ENCODE results near the gene ERF.
"Not testable (repeated sequence)": the region's sequence is repeated elsewhere in the genome, so short reads cannot be mapped to it uniquely, and the experiment has no call there.

ERF gene

DNA sequence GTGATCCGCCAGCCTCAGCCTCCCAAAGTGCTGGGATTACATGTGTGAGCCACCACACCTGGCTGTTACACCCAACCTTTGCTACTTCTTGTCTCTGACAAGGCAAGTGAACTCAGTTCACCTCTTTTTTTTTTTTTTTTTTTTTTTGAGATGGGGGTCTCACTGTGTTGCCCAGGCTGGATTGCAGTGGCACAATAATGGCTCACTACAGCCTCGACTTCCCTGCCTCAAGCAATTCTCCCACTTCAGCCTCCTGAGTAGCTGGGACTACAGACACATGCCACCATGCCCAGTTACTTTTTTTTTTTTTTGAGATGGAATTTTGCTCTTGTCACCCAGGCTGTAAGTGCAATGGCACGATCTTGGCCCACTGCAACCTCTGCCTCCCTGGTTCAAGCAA is 2.9 kb upstream of the ERF start:
- not testable (repeated sequence) for FAIRE-seq; DNase-seq (ENCODE audit: extremely low spot score, insufficient read length, low read depth)

DNA sequence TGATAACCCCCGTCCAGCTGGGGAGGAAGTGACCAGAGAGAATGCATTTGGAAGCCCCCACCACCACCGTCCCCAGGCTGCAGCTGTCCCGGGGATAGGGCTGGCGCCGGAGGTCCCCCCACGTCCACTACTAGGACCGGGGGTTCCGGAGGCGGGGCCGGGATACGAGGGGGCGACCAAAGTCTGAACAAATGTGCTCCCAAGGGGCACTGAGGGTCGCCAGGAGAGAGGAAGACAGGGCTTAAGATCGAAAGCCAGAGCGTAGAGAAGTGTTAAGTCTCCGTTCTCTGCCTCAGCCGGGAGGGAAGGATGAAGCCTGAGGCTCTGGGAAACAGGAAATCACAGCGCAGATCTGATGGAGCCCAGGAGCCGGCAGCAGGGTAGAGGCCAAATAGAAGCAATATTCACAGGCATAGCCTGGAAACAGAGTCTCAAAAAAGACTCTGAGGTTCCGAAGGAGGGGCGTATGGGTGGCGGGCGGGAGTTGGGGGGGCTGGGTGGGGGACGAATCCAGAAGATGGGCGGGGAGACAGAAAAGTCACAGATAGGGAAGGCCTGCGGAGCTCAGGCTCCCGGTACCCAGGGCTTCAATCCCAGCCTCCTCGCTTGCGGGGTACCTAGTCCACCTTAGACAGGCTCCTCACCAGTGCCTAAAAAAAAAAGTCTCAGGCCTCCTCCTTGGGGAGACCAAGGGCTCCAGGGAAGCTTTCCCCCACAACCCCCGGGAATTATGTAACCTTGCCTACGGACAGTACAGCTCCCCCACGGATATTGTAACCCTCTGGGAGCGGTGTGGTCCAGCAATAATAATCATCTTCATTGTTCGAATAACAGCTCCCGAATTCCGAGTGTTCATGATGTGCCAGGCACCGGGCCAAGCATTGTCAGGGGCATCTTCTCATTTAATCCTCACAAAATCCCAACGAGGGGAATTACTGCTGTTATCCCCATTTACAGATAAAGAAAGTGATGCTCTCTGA is 1.1 kb upstream of the ERF start:
- FAIRE-seq (no peak), DNase-seq (ENCODE audit: extremely low spot score, insufficient read length, low read depth) (no peak)

DNA sequence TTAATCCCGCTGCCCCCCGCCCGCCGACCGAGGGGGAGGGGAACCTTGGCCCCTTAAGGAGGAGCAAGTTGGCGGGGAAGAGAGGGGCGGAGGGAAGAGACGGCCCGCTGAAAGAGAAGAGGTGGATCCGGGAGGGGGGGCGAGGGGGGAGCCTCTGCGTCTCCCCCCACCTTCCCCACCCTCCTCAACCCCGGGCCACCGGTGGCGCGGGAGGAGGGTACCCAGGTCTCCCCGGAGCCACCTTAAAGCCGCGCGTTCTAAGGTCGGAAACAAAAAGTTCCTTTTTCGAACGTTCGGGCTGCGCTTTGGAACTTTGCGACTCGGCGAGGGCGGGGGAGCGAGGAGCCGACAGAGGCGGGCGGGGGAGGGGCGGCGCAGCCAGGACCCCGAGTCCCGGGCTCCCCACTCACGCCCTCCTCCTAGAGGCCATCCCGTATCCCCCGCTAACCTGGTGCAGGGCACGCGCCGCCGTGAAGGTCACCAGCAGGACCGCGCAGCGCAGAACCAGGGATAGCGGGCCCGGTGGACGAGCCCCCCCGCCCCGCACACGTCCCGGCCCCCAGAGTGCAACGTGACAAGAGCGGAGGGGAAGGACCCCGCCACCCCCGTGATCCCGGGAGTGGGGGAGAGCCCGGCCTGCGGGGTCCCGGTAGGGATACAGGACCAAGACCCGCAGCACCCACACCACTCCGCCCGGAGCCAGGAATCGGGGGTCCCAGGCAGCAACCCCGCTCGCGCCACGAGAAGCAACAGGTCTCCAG is 659 bp downstream of the ERF start:
- DNase-seq (ENCODE audit: extremely low spot score, insufficient read length, low read depth) (no peak), FAIRE-seq (peak; percentile 53)

DNA sequence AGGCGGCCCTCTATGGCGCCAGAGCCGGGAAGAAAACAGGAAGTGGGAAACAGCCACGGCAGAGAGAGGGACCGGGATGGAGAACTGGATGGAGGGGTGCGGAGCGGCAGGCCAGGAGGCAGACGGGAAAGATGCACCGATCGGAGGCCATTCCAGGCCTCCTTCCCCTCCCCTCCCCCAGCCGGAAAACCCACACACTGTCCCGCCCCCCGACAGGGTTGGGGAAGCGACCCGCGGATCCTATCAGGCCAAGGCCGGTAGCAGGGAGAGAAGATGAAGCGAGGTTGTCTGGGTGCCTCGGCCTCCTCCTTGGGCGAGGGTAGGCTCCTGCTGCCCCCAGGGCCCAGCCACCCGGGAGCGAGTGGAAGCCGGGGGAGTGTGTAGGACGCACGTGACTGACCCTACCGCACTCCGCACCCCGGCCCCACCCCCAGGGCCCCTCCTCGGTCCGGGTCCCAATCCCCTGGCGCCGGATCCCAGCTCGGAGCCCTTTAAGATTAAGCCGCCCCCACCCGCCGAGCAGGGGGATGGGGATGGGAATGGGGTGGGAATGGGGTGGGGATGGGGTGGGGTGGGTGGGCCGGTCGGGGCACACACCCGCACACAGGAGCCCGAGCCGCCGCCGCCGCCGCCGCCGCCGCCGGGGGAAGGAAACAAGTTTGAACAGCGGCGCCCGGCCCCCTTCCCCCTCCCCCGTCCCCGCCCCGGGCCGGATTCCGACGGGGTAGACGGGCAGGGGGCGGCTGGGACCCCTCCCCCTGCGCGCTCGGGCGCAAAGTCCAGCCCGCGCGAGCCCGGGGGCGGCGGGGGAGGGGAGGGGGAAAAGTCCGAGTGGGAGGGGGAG is 1.5 kb downstream of the ERF start:
- FAIRE-seq = peak; percentile 74
- DNase-seq (ENCODE audit: extremely low spot score, insufficient read length, low read depth) = no peak

DNA sequence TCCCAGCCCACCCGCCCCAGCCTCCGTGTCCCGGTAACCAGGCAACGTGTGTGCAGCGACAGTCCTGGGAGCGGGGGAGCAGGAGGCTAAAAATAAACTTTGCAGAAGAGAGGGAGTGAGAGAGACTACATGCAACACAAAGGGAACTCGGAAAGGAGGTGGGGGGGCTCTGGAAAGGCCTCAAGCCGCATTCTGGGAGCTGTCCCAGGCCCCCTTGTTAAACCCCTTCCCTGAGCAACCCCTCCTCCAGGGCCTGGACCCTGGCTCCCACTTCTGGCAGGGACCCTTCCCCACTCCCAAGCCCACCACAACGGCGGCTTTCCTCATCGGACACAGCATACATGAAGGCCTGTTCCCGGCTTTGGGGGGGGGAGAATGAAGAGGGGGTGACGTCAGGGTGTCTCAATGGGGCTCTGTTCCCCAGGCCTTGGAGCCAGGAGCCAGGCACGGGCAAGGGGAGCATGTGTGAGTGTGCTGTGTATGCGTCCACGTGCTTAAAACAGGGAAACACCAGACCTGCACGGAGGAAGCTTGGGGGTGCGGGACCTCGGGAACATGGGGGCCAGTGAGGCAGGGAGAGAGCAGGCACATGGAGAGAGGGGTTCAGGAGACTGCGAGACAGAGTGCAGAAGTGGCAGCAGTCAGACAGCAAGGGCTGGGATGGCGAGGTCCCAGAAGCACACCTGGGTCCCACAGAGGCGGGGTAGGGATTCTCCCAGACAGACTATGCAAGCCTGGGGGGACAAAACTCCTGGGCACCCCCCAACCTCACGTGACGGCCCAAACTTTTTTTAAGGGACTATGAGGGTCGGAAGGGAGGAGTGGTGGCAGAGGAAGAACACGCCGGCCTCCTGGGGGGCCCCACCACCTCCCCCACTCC is 2.3 kb downstream of the ERF start:
- FAIRE-seq = peak; percentile 35
- DNase-seq (ENCODE audit: extremely low spot score, insufficient read length, low read depth) = no peak

DNA sequence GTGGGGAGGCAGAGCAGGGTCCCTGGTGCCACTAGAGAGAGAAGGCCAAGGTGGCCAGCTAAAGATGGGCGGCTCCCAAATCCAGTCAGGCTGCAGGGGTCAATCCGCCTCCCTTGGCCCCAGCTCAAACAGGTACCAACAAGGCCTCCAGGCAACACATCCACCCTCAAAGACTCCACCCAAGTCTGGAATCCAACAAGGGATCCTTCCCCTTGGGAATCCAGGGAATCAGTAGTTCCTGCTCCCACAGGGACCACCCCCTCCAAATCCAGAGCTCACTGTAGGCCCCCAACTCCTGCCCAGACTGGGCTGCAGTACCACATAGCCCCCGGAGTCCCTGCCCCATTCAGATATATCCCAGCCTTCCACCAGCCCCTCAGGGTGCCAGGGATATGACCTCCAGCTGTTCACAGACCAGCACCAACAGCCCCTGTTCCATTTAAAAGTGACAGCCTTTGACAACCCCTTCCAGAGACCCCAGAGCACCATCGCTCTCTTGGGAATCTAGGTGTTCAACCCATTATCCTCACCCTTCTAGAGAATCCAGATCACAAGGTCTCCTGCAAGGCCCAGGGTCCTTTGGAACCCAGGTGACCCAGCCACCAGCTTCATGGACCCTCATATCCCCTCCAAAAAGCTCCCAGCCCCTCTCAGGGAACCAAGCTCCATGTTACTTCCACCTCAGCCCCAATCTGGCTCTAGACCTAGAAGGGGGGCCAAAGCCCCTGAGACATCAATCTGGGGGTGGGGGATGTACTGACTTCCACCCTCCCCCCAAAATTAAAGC is 3.2 kb downstream of the ERF start:
- FAIRE-seq = no peak
- DNase-seq (ENCODE audit: extremely low spot score, insufficient read length, low read depth) = no peak

DNA sequence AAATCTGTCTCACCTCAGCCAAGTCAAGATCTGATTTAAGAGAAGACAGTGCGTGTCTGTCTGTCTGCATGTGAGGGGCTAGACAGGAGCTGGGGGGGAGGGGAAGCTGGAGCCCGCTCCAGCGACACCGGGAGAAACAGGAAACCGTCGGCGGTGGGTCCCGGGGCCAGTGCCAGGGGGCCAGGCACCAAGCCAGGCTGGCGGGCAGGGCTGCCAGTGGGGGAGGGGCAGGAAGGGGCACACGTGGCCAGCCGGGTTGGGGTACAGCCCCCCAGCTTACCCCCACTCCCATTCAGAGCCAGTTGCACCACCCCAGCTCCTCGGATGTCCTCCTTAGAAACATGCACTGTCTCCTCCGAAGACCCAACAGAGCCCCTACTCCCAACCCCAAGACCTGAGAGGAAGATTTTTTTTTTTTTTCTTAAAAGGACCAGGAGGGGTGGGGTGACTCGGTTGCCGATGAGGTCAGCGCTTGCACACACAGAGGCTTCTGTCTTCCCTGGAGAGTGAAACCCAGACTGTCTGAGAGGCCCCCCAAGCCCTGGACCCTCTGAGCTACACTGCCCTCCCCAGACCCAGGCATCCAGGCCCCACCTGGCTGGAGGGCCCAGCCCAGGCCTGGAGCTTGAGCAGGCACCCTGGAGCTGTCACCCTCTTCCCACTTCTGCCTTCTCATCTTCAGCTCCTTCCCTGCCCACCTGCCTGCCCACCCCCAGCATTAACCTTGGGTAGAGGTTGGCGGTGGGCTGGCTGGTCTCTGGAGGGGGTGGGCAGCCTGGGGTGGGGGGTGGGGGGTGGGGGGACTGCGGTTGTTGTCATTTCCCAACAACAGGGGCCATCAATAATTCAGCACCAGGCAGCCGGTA is 4.0 kb downstream of the ERF start:
- no peak for FAIRE-seq
- no peak for DNase-seq (ENCODE audit: extremely low spot score, insufficient read length, low read depth)

DNA sequence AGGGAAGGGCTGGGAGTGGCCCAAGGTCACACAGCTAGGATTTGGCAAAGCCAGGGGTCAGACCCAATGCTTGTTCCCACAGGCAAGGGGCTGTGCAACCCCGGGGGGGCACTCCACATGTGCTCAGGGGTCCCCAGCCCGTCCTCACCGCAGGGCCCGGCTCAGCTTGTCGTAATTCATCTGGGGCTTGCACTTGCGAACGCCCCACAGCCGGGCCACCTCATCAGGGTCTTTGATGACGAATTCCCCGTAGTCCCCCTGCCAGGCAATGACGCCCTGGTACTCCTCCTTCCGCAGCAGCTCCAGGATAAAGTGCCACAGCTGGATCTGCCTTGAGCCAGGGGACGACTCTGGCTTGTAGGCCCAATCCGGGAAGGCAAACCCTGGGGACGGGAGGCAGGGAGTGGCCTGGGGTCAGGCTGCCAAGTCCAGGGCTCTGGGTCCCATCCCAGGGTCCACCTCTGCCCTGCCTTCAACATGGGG is 4.7 kb downstream of the ERF start:
- FAIRE-seq = no peak

DNA sequence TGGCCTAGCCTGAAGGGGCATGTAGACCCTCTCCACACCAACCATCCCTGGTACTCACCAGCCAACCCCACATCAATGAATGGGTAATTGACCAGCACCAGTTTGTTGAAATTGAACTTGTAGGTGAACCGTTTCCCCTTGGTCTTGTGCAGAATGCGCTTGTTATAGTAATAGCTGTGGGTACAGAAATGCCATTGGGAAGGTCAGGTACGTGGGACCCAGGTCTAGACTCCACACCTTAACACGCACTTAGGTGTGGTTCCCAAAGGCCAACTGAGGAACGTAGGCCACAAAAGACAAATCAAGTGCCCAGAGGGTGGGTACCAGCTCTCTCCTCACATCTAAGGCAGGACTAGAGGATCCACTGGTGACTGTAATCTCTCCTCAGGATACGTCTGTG is 5.2 kb downstream of the ERF start:
- no peak for DNase-seq (ENCODE audit: extremely low spot score, insufficient read length, low read depth)
- FAIRE-seq = no peak

More for the DNA sequence above, 4.7 kb downstream of the ERF start:
- DNase-seq (ENCODE audit: extremely low spot score, insufficient read length, low read depth) = no peak

DNA sequence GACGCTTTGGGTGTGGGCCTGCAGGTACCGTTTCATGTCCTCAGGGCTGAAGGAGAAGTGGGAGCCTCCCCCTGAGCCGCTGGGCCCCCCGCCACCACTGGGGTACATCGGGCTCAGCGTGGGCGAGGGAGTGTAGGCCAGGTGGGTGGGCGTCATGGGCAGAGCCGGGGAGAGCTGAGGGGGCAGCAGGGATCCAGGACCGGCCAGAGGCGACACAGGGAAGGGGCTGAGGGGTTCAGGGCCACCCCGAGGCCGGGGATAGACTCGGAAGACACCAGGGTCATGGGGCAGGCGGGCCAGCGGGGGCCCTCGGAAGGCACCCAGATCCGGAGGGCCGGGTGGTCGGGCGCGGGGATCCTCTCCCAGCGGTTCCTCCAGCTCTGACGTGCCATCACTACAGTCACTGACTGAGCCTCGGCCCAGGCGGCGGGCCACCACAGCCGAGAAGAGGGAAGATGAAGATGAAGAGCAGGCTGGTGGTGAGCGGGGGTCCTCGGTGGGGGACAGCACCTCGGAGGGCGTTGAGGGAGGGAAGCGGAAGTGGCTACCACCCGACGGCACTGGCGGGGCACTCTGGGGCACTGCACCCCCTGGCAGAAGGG is 5.7 kb downstream of the ERF start:
- DNase-seq (ENCODE audit: extremely low spot score, insufficient read length, low read depth) (no peak), FAIRE-seq (no peak)

DNA sequence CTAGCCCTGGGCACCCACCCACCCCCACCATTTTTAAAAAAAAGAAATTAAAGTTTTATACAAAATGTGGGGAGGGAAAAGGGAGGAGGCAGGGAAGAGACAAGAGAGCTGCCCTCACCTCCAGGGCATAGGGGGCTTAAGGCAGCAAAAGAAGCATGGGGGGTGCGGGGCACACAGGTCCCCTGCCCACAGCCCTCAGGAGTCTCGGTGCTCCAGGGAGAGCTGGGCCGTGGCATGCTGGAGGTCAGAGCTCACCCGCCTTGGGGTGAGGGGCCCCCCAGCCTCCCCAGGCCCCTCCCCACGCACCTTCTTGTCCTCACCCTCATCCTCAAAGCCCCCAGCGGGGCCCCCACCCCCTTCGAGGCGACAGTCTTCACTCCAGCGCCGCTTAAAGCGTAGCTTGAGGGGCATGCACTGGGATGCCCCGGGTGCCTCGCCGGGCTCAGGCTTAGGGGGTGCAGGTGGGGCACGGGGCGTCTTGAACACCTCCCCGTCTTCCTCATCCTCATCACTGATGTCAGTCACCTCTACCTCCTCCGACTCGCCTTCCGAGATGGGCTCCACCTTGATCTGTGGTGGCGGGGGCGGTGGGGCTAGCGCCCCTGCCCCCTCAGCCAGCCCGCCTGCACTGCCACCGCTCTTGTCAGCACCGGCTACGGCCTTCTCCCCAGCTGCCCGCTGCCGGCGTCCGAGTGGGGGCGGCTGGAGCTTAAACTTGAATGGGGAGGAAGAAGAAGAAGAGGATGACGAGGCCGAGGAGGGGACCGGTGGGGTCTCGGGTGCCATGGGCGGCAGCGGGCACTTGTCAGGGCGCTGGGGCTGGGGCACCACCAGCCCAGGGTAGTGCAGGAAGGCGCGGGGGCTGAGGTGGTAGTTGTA is 6.4 kb downstream of the ERF start:
- DNase-seq (ENCODE audit: extremely low spot score, insufficient read length, low read depth) (no peak), FAIRE-seq (no peak)

DNA sequence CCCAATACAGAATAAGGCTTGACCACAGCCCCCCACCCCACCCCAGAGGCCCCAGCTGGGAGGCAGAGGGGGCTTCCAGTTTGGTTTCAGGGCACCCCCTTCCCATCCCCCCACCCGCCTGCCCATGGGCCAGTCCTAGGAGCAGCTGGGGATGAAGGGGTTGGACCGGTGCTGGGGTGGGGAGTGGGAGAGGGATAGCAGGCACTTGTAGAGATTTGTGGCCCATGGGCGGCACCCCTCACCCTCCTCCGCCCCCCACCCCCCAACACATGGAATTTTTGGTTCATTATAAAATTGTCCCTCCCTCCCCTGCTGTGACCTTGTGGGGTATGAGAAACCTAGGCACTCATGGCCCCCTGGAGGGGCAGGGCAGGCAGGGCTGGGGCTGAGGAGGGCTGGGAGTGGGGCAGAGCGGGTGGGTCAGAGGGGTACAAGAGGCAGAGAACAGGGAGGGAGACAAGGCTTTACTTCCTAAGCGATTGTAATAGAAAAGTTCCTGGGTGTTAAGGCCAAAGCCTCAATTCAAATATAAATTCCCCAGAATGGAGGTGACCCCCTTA is 7.2 kb downstream of the ERF start:
- no peak for FAIRE-seq
- no peak for DNase-seq (ENCODE audit: extremely low spot score, insufficient read length, low read depth)

DNA sequence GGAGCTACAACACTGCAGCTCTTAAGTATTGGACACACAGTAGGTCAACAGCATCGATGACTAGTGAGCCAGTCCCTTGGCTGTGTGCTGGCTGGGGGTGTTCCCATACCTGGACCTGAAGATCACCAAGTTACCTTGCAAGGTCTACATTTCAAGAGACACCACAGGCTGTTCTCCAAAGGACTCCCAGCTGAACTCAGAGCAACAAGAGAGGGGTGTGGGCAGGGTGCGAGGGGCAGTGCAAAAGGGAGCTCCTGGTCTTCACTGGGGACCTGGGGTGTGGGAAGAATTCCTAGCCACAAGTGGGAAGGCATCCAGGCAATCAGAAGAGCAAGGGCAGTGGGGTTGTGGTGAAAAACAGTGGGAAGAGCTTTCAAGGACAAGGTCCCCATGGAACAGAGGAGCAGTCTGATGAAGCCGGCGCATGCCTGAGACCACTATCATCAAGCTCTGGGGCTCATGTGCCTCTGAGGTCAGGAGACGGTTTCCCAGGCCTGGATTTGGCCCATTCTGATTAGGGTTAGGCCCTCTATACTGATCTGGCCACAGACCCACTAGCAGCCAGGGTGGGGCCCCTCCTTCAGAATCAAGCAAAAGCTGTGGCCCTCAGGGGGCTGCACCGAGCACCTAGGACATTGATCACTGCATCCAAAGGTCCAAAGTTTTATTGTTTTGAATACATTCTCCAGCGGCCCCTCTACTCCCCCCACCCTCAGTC is 7.8 kb downstream of the ERF start:
- DNase-seq (ENCODE audit: extremely low spot score, insufficient read length, low read depth) (no peak), FAIRE-seq (no peak)

DNA sequence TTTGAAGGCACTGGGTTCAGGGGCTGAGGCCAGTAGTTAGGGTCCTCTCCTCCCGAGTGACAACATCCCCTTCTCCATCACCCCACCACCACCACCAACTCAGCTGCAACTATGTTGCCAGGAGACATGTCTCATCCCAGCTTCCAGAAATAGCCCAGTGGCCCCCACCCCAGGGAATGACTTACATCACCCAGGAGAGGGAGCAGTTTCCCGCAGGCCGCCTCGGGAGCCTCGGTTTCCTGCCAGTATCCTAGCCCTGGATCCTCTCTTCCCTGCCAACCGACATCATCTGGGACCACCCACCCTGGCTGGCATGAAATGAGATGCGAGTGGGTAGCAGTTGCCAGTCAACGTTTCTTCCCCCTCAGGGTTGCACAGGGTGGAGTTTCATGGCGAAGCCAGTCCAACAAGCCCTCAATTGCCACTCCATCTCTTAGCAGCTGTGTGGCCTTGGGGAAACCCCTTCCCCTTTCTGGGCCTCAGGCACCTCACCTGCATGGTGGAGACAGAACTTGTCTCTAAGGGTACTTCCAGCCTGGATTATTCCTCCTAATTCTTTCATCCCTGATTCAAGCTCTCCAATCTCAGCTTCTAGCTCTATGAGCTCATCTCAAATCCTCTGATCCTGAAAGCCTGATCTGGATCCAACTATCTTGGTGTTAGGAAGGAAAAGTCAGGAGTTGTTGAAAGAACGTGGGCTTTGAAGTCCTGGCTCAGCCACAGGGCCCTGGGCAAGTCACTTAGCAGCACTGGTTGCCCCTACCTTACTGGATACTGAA is 8.6 kb downstream of the ERF start:
- FAIRE-seq (no peak), DNase-seq (ENCODE audit: extremely low spot score, insufficient read length, low read depth) (no peak)

DNA sequence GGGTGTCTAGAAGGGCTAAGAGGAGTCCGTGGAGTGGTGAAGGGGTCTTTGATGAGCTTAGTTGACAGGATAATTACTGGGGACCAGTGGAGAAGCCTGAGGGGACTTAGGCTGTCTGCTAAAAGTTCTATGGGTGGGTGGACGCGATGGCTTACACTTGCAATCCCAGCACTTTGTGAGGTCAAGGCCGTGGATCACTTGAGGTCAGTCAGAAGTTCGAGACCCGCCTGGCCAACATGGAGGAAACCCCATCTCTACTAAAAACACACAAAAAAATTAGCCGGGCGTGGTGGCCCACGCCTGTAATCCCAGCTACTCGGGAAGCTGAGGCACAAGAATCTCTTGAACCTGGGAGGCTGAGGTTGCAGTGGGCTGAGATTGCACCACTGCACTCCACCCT is 9.7 kb downstream of the ERF start:
- no peak for DNase-seq (ENCODE audit: extremely low spot score, insufficient read length, low read depth)
- no peak for FAIRE-seq
